ENCODE data around the gene CCDC40. TPM values are rescaled to one million over a fixed set of nuclear protein-coding genes. Genes with fewer than 3 reads are reported as not detected.
"Not testable (repeated sequence)": the region's sequence is repeated elsewhere in the genome, so short reads cannot be mapped to it uniquely, and the experiment has no call there.

The CCDC40 gene
- total RNA-seq, 4 donors from 2014 or later = 6.7 to 17.3 (median 9.4) TPM

GRCh38 chr17:80043963-80044362, 7.5 kb downstream of the CCDC40 start:
- intact Hi-C loops (cut with DNase I) = no loop called here
- H3K4me3 ChIP-seq (replicated peaks in 1 of 3) = no peak overlapping the region
- no peaks in the 10 kb centered on the region for H3K27me3 ChIP-seq
- H3K27ac ChIP-seq = no peak overlapping the region
- TF ChIP-seq, protein P1, sequence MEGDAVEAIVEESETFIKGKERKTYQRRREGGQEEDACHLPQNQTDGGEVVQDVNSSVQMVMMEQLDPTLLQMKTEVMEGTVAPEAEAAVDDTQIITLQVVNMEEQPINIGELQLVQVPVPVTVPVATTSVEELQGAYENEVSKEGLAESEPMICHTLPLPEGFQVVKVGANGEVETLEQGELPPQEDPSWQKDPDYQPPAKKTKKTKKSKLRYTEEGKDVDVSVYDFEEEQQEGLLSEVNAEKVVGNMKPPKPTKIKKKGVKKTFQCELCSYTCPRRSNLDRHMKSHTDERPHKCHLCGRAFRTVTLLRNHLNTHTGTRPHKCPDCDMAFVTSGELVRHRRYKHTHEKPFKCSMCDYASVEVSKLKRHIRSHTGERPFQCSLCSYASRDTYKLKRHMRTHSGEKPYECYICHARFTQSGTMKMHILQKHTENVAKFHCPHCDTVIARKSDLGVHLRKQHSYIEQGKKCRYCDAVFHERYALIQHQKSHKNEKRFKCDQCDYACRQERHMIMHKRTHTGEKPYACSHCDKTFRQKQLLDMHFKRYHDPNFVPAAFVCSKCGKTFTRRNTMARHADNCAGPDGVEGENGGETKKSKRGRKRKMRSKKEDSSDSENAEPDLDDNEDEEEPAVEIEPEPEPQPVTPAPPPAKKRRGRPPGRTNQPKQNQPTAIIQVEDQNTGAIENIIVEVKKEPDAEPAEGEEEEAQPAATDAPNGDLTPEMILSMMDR (IDR thresholded peaks at IDR 0.05) = no peak
- TF ChIP-seq POLR2A (IDR thresholded peaks at IDR 0.05) = no peak
- no peak for DNase-seq
- 92 to 94% methylated on average over 6 of the region's 6 CpGs for WGBS, 2 donors
- peaks cover 0 to 8% of the 10 kb centered on the region in 2 donors for H3K36me3 ChIP-seq
- no peaks in the 10 kb centered on the region for H3K9me3 ChIP-seq
- H3K4me1 ChIP-seq = no peaks in the 10 kb centered on the region

DNA sequence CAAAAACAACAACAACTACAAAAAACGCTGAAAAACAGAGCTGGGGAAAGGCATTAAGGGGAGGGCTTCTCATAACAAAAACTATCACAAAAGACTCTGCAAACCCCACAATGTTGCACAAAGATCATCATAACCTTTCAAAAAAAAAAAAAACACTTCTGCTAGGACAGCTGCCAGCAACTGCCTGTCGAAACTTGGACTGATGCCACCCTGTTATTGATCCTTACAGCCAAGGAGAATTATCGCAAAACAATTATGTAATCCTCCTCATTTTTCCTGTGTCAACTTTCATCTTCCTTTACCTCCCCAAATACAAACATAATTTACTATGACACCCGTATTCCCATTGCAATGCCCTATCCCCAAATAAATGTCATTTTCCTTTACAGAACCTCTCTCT, 9.3 kb downstream of the CCDC40 start:
- Histone ChIP-seq H3K27ac (no peak overlapping the region), H3K4me1 (no peaks in the 10 kb centered on the region), H3K9me3 (no peaks in the 10 kb centered on the region), H3K27me3 (no peaks in the 10 kb centered on the region), H3K4me3 (replicated peaks in 1 of 3) (no peak overlapping the region), H3K36me3 (peaks cover 0 to 11% of the 10 kb centered on the region in 2 donors)
- TF ChIP-seq POLR2A (IDR thresholded peaks at IDR 0.05) = no peak
- TF ChIP-seq, protein P1 (IDR thresholded peaks at IDR 0.05) = no peak
- 56 to 67% methylated on average over 4 of the region's 4 CpGs for WGBS, 2 donors
- no peak for DNase-seq
- intact Hi-C loops (cut with DNase I) = no loop called here

DNA sequence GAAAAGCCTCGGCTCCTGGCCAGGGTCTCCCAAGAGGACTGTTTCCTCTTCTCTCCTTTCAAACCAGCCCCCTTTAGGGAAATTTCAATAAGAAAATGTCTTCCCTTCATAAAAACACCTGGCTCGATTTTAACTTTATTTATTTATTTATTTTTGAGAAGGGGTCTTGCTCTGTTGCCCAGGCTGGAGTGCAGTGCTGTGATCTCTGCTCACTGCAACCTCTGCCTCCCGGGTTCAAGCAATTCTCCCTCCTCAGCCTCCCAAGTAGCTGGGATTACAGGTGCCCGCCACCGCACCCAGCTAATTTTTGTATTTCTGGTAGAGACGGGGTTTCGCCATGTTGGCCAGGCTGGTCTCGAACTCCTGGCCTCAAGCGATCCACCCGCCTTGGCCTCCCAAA, 10.3 kb downstream of the CCDC40 start:
- DNase-seq; intact Hi-C loops (cut with DNase I); H3K4me1 ChIP-seq; H3K27me3 ChIP-seq; H3K9me3 ChIP-seq; H3K27ac ChIP-seq; H3K4me3 ChIP-seq (replicated peaks in 1 of 3): not testable (repeated sequence)
- 95 to 98% methylated on average over 10 of the region's 10 CpGs for WGBS, 2 donors
- H3K36me3 ChIP-seq = peaks cover 0 to 11% of the 10 kb centered on the region in 2 donors

DNA sequence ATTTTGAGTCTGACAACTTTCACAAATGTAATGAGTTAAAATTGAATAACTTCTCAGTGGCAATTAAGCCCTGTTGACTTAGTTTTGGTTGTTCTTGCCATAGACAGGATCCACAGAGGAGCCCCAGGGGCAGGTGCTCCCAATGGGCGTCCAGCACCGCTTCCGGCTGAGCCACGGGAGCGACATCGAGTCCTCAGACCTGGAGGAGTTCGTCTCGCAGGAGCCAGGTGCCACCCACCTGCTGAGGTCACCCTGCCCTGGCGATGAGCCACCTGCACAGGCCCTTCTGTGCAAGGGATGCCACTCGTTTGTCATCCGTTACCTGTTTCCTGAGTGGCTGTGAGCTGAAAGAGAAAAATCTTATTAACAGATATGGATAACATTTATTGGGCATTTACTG, 10.7 kb downstream of the CCDC40 start:
- intact Hi-C loops (cut with DNase I) = no loop called here
- no peaks in the 10 kb centered on the region for H3K27me3 ChIP-seq
- H3K4me1 ChIP-seq = no peaks in the 10 kb centered on the region
- peaks cover 0 to 9% of the 10 kb centered on the region in 2 donors for H3K36me3 ChIP-seq
- H3K9me3 ChIP-seq = no peaks in the 10 kb centered on the region
- no peak overlapping the region for H3K27ac ChIP-seq
- TF ChIP-seq, protein P1 (IDR thresholded peaks at IDR 0.05) = no peak
- TF ChIP-seq POLR2A (IDR thresholded peaks at IDR 0.05) = no peak
- no peak overlapping the region for H3K4me3 ChIP-seq (replicated peaks in 1 of 3)
- 95 to 96% methylated on average over 11 of the region's 11 CpGs for WGBS, 2 donors
- no peak for DNase-seq

- Histone ChIP-seq H3K4me1 (no peaks in the 10 kb centered on the region), H3K36me3 (peaks cover 0 to 7% of the 10 kb centered on the region in 2 donors), H3K27ac (no peak overlapping the region), H3K27me3 (no peaks in the 10 kb centered on the region), H3K9me3 (no peaks in the 10 kb centered on the region), H3K4me3 (replicated peaks in 1 of 3) (no peak overlapping the region)
- TF ChIP-seq POLR2A (IDR thresholded peaks at IDR 0.05) = no peak
- TF ChIP-seq, protein P1 (IDR thresholded peaks at IDR 0.05) = no peak
- 94 to 96% methylated on average over 16 to 21 of the region's 21 CpGs for WGBS, 2 donors
- intact Hi-C loops (cut with DNase I) = no loop called here
- DNase-seq = no peak
Observed at GRCh38 chr17:80049986-80050385, 13.5 kb downstream of the CCDC40 start.

GRCh38 chr17:80050706-80051105, 14.3 kb downstream of the CCDC40 start:
- no peak overlapping the region for H3K27ac ChIP-seq
- no peak for DNase-seq
- WGBS, 2 donors = 93 to 96% methylated on average over 16 of the region's 16 CpGs
- H3K4me1 ChIP-seq = no peaks in the 10 kb centered on the region
- no peak for TF ChIP-seq POLR2A (IDR thresholded peaks at IDR 0.05)
- TF ChIP-seq, protein P1 (IDR thresholded peaks at IDR 0.05) = no peak
- intact Hi-C loops (cut with DNase I) = no loop called here
- no peaks in the 10 kb centered on the region for H3K9me3 ChIP-seq
- H3K36me3 ChIP-seq = peaks cover 0 to 7% of the 10 kb centered on the region in 2 donors
- H3K4me3 ChIP-seq (replicated peaks in 1 of 3) = no peak overlapping the region
- H3K27me3 ChIP-seq = no peaks in the 10 kb centered on the region

Measured in thyroid gland (tissue), 4 donors.